ENCODE data around the gene TOR2A. TPM values are rescaled to one million over a fixed set of nuclear protein-coding genes. Genes with fewer than 3 reads are reported as not detected.
A peak's percentile ranks its signal among the peaks of the same experiment; 100 is the strongest.

TOR2A gene
- total and polyA plus RNA-seq, 2 of the 8 experiments (the other 6 are each of a cell fraction or from before 2014, with no cell fraction given) = 18.7 to 24.9 TPM

DNA sequence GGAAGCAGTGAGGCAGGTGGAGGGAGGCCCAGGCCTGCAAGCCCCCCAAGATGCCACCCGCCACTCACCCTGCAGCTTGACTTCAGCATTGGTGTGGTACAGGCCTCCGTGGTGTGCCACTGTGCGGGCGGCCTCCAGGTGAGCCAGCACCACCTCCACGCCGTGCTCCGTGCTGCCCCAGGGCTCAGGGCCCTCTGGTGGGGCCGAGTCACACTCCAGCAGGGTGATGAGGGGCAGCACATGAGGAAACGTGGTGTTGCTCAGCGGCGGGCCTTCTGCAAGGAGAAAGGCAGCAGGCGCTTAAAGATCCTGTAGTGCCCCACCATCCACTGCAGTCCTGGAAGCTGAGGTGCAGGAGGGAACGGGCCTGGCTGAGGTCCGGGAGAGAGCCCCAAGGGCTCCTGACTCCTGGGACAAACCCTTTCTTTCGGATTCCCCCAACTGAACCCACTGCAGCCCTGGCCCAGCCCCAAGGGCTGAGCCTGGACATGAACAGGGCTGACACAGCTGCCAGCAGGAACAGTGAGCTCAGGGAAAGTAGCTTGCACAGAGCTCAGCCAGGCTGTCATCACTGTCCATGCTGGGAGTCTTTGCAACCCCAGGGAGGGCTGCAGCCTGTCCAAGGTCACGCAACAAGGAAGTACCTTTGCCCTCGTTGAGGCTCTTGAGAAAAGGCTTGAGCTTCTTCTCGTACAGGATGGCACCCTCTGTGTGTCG lies 4.7 kb upstream of the TOR2A start:
- no peak for DNase-seq (ENCODE audit: low read depth in 1 of 2, low spot score in 2 of 2)
- Histone ChIP-seq H3K23ac (ENCODE audit: insufficient read length) (no peak overlapping the region), H3K56ac (replicated peaks; ENCODE audit: insufficient read length, low read depth, low read length) (no peak overlapping the region), H2BK12ac (ENCODE audit: low read depth, low read length) (no peak overlapping the region), H3K4me1 (replicated peaks in 1 of 4; ENCODE audit: control insufficient read depth in 3 of 4, insufficient read depth in 4 of 4, low read length in 3 of 4) (peaks cover 0 to 4% (median 1%) of the 10 kb centered on the region in 4 experiments; a peak in 4 of 7 replicates), H2AK5ac (ENCODE audit: low read depth, low read length) (no peak overlapping the region), H4K5ac (ENCODE audit: insufficient read length, low read depth, low read length) (no peak overlapping the region), H3K36me3 (ENCODE audit: control insufficient read depth in 2 of 4, insufficient read depth in 4 of 4, low read length in 3 of 4) (no peaks in the 10 kb centered on the region), H3K79me2 (ENCODE audit: control insufficient read depth in 1 of 2, insufficient read depth in 2 of 2, low read length in 2 of 2) (no peaks in the 10 kb centered on the region), H4K8ac (ENCODE audit: extremely low read depth, insufficient read depth, low read length) (0 out of 2 replicates have a peak overlapping the region, but pooled peaks have one; percentile 4), H2BK120ac (replicated peaks; ENCODE audit: low read depth, low read length) (no peak overlapping the region), H3K79me1 (ENCODE audit: low read depth, low read length) (no peaks in the 10 kb centered on the region), H3K9ac (replicated peaks in 1 of 4; ENCODE audit: extremely low read depth in 1 of 4, low read depth in 3 of 4, low read length in 3 of 4) (no peak overlapping the region), H2BK15ac (ENCODE audit: low read length) (no peak overlapping the region), H3K18ac (ENCODE audit: extremely low read depth, low read length) (no peak overlapping the region), H3K14ac (ENCODE audit: insufficient read length) (no peak overlapping the region), H3K9me3 (ENCODE audit: insufficient read depth in 2 of 2, low read depth in 1 of 2, low read length in 1 of 2) (no peaks in the 10 kb centered on the region), H4K91ac (replicated peaks; ENCODE audit: insufficient read length, low read length) (no peak overlapping the region), H2BK20ac (ENCODE audit: low read length) (no peak overlapping the region), H3K23me2 (ENCODE audit: low read depth, low read length) (peaks cover 7% of the 10 kb centered on the region; the same call in 1 of the 2 replicates), H2AFZ (ENCODE audit: low read length) (no peak overlapping the region), H3K4ac (replicated peaks; ENCODE audit: insufficient read length, low read depth, low read length) (no peak overlapping the region), H3K27ac (ENCODE audit: low read depth, low read length) (no peak overlapping the region), H2BK5ac (ENCODE audit: low read depth, low read length) (no peak overlapping the region), H3K4me3 (ENCODE audit: extremely low read depth in 1 of 4, insufficient read depth in 2 of 4, low read depth in 3 of 4, low read length in 4 of 4) (no peak overlapping the region), H3K4me2 (ENCODE audit: insufficient read depth in 1 of 2, low read depth in 2 of 2, low read length in 2 of 2) (no peak overlapping the region), H3K27me3 (replicated peaks in 1 of 4; ENCODE audit: control insufficient read depth in 3 of 4, extremely low read depth in 1 of 4, insufficient read depth in 3 of 4, low read length in 3 of 4) (no peaks in the 10 kb centered on the region), H4K20me1 (replicated peaks in 1 of 2; ENCODE audit: control insufficient read depth in 1 of 2, insufficient read depth in 2 of 2, low read length in 2 of 2) (peaks cover 0 to 4% of the 10 kb centered on the region in 2 experiments)
- ChIA-PET CTCF (ENCODE audit: partially characterized antibody) (interaction anchor here (0.8 to 7.3 kb wide), 11 partner anchors 15 to 236 kb away, joined by 3 to 37 read pairs (median 6); partner anchors contain the start of gene CDK9), POLR2A (ENCODE audit: partially characterized antibody) (interaction anchor here (0.7 kb wide), 1 partner anchor 48 kb away, joined by 3 read pairs; no protein-coding TSS in a partner anchor)
- 90% methylated on average over 19 of the region's 19 CpGs; no CpG with 5 or more reads in 1 of the 2 experiments for WGBS, 2 experiments (ENCODE audit: extremely low coverage in 1 of 2, insufficient coverage in 1 of 2, insufficient read length in 1 of 2, insufficient replicate concordance in 2 of 2, low coverage in 1 of 2, low lambda C conversion rate in 2 of 2, missing lambda C conversion rate in 1 of 2)
- FAIRE-seq = no peak
- no peak for TF ChIP-seq BRCA1 (IDR thresholded peaks at IDR 0.05; ENCODE audit: low read depth, low read length)
- no peak for TF ChIP-seq TAF1 (IDR thresholded peaks at IDR 0.05; ENCODE audit: low read depth, low read length)
- TF ChIP-seq JUN (IDR thresholded peaks at IDR 0.05; ENCODE audit: low read depth, low read length) = no peak
- no peak for TF ChIP-seq EZH2 (IDR thresholded peaks at IDR 0.05; ENCODE audit: low read depth, low read length, severe bottlenecking)
- TF ChIP-seq SUZ12 (IDR thresholded peaks at IDR 0.05; ENCODE audit: low read length) = no peak
- no peak for TF ChIP-seq GABPA (IDR thresholded peaks at IDR 0.05; ENCODE audit: borderline replicate concordance, insufficient read depth, low read length)
- TF ChIP-seq KDM5A (IDR thresholded peaks at IDR 0.05; ENCODE audit: low read length) = no peak
- TF ChIP-seq, protein P1, sequence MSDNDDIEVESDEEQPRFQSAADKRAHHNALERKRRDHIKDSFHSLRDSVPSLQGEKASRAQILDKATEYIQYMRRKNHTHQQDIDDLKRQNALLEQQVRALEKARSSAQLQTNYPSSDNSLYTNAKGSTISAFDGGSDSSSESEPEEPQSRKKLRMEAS (IDR thresholded peaks at IDR 0.05) = no peak
- TF ChIP-seq CEBPB (IDR thresholded peaks at IDR 0.05; ENCODE audit: low read depth, low read length) = no peak
- TF ChIP-seq GTF2F1 (IDR thresholded peaks at IDR 0.05; ENCODE audit: borderline replicate concordance, low read depth, low read length) = no peak
- TF ChIP-seq RBBP5 (IDR thresholded peaks at IDR 0.05; ENCODE audit: borderline replicate concordance, low read depth, low read length) = no peak
